ENCODE data around the gene SLX9. TPM values are rescaled to one million over a fixed set of nuclear protein-coding genes. Genes with fewer than 3 reads are reported as not detected.
A peak's percentile ranks its signal among the peaks of the same experiment; 100 is the strongest.

SLX9 gene
- total and polyA plus RNA-seq, 8 donors, result 10.5 to 21.7 (median 13.6) TPM

DNA sequence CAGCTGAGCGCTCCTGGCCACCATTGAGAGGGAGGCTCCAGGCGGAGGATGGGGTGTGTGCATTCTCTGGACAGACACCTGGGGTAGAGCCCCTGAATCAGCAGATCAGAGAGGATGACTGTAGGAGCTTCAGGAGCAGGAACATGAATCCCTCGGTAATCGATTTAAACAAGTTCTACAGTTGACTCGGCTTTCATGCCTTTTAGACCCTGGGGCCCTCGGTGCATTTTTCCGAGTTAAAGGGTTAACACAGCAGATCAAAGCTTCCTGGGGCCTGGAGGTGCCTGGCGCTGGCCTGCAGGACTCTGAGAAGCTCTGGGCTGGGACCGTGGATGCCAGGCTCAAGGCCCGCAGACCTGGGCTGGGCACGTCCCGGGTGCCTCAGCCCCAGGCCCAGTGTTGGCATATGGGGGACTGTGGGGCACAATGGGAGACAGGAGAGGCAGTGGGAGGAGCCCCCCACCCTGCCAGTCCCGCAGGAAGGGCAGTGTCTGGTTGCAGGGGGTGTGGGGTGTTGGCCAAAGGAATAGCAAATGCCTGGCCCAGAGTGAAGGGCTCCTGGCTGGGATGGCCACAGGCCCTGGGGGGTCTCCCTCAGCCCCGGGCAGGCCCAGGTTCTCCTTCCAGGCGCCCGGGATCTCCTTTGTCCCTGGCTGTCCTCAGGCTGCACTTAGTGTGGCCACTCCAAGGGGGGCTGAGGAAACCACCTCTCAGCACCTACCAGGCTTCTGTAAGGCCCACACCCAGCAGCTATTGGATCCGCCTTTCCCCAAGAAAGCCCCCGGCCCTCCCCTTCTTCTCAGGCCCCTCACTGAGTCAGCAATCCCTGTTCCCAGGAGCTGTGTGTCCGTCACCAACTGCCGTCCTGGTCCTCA is 40.1 kb downstream of the SLX9 start:
- ATAC-seq (no peak), DNase-seq (peak in 1 of 6 donors; percentile 47), FAIRE-seq (no peak)
- no peaks in the 10 kb centered on the region for H3K9me3 ChIP-seq
- H3K27ac ChIP-seq, result no peak overlapping the region
- H3K36me3 ChIP-seq, result no peaks in the 10 kb centered on the region
- no peaks in the 10 kb centered on the region for H3K4me1 ChIP-seq
- intact Hi-C loops (cut with DNase I), result loop anchor here in 1 of 3 donors (10.0 kb wide), 1 partner anchor 55 kb away; no protein-coding TSS in a partner anchor
- TF ChIP-seq, protein P1, sequence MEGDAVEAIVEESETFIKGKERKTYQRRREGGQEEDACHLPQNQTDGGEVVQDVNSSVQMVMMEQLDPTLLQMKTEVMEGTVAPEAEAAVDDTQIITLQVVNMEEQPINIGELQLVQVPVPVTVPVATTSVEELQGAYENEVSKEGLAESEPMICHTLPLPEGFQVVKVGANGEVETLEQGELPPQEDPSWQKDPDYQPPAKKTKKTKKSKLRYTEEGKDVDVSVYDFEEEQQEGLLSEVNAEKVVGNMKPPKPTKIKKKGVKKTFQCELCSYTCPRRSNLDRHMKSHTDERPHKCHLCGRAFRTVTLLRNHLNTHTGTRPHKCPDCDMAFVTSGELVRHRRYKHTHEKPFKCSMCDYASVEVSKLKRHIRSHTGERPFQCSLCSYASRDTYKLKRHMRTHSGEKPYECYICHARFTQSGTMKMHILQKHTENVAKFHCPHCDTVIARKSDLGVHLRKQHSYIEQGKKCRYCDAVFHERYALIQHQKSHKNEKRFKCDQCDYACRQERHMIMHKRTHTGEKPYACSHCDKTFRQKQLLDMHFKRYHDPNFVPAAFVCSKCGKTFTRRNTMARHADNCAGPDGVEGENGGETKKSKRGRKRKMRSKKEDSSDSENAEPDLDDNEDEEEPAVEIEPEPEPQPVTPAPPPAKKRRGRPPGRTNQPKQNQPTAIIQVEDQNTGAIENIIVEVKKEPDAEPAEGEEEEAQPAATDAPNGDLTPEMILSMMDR (IDR thresholded peaks at IDR 0.05), result no peak
- H3K27me3 ChIP-seq, result no peaks in the 10 kb centered on the region
- no peak overlapping the region for H3K4me3 ChIP-seq
- WGBS, 2 donors, result 77 to 87% methylated on average over 20 of the region's 20 CpGs

DNA sequence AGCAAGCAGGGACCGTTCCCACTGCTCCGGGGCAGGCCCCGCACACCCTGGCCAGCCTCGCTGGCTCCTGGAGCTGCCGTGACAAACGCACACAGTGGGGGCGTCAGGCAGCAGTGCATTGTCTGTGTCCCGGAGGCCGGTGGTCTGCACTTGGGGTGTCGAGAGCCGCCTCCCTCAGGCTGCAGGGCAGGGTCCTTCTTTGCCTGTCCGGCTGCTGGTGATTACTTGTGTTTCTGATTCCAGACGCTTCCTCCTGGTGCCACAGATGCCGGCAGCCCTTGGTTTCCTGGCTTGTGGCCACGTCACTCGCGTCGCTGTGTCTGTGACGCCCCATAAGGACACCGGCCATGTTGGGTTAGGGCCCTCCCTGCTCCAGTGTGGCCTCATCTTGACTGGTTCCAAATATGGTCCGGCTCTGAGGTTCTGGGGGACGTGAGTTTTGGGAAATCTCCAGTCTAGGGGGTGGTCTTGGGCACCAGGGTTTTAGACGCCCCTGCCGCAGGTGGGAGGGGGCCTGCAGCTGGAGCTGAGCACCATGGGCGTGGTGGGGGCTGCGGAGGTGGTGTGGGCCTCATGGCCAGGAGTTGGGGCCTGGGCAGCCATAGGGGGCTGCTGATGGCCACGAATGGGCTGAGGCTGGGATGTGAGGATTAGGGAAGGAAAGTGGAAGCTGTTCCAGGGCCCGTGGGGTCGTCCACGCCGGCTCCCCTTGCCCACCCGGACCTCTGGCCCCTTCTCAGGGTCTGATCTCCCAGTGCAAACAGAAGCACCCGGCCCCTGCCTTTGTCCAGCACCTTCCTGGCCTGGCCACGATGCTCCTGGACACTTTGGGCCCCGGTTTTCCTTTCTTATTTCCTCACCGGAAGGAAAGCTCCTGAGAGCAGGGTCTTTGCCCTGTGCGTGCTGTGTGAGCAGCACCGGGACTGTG is 41.0 kb downstream of the SLX9 start:
- TF ChIP-seq, protein P1 (IDR thresholded peaks at IDR 0.05), result no peak
- H3K4me3 ChIP-seq, result no peak overlapping the region
- H3K27me3 ChIP-seq, result no peaks in the 10 kb centered on the region
- H3K4me1 ChIP-seq, result no peaks in the 10 kb centered on the region
- no peak for ATAC-seq
- DNase-seq, result peak in 1 of 6 donors; percentile 58
- no peaks in the 10 kb centered on the region for H3K9me3 ChIP-seq
- no peaks in the 10 kb centered on the region for H3K36me3 ChIP-seq
- WGBS, 2 donors, result 77 to 85% methylated on average over 33 to 38 of the region's 38 CpGs
- no peak for FAIRE-seq
- H3K27ac ChIP-seq, result no peak overlapping the region
- intact Hi-C loops (cut with DNase I), result no loop called here

DNA sequence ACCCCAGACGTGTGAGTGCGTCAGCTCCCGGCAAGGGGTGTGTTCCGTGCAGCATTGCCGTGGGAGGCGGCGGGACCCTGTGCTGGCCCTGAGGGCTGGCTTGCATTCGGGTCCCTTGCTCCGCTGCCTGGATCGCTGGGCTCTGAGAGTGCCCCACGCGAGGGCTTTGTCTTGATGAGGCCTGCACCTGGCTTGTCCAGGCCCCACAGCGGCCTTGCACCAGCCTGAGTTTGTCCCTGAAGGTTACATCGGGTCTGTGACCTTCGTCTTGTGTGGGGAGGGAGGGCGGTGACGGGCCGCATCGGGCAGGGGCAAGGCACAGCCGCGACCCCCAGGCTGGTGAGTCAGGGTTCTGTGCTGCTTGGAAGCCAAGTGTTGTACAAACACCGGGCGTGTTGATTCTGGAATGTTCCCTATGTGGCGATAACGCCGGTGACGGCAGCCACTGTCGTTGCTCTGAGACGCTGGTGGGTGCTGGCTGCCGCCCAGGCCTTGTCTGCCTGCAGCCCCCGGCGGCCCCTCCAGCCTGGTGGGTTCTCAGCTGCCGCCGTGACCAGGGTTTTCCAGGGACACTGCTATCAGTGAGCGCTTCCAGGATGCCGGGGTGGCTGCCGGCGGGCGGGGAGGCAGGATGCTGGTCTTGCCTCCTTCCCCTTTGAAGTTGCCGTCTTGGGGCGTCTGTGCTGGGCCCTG is 42.9 kb downstream of the SLX9 start:
- H3K27ac ChIP-seq, result no peak overlapping the region
- no peak overlapping the region for H3K4me3 ChIP-seq
- TF ChIP-seq, protein P1 (IDR thresholded peaks at IDR 0.05), result no peak
- intact Hi-C loops (cut with DNase I), result no loop called here
- H3K4me1 ChIP-seq, result no peaks in the 10 kb centered on the region
- no peaks in the 10 kb centered on the region for H3K9me3 ChIP-seq
- ATAC-seq (peak in 3 of 4 donors; percentile 18 to 50 (median 18)), FAIRE-seq (no peak), DNase-seq (peak in 3 of 6 donors; percentile 29 to 55 (median 49))
- no peaks in the 10 kb centered on the region for H3K36me3 ChIP-seq
- no peaks in the 10 kb centered on the region for H3K27me3 ChIP-seq
- WGBS, 2 donors, result 47 to 50% methylated on average over 41 of the region's 41 CpGs

DNA sequence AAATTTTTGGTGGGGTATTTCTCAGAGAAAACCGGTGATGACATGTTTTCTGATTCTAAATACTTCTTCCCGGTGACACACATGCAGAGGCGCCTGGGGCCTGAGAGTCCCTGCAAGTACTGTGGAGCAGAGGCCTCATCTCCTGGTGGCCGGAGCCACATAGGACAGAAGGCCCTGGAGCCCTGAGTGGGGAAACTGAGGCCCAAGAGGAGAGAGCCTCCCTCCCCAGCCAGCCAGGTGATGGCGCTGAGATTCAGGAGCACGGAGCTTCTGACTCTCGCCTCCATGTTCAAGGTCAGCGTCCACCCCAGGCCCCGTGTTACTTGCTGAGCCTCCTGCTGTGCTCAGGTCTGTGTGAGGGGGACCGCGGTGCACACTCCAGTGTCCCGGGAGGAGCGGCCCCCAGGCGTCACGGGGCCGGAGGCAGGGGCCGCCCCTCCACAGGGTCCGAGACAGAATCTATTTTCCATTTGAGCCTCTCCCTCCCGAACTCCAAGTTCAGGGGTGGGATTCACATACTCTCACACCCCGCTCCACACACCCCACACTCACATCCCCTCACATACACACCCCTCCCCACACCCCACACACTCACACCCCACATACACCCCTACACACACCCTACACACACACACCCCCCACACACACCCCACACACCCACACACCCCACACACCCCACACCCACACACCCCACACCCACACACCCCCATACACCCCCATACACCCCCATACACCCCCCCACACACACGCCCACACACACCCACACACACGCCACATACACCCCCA is 43.8 kb downstream of the SLX9 start:
- FAIRE-seq, result no peak

More for the DNA sequence above, 43.8 kb downstream of the SLX9 start:
- DNase-seq (peak in 3 of 6 donors; percentile 17 to 48 (median 31)), ATAC-seq (no peak)
- H3K27me3 ChIP-seq, result no peaks in the 10 kb centered on the region
- 77 to 84% methylated on average over 20 to 21 of the region's 22 CpGs for WGBS, 2 donors
- H3K9me3 ChIP-seq, result no peaks in the 10 kb centered on the region
- no peak overlapping the region for H3K27ac ChIP-seq
- H3K4me3 ChIP-seq, result no peak overlapping the region
- no peaks in the 10 kb centered on the region for H3K36me3 ChIP-seq
- intact Hi-C loops (cut with DNase I), result no loop called here
- TF ChIP-seq, protein P1 (IDR thresholded peaks at IDR 0.05), result no peak
- H3K4me1 ChIP-seq, result no peaks in the 10 kb centered on the region
